Measurements from ENCODE around the gene SENP1.
A peak's percentile ranks its signal among the peaks of the same experiment; 100 is the strongest.
"Not testable (repeated sequence)": the region's sequence is repeated elsewhere in the genome, so short reads cannot be mapped to it uniquely, and the experiment has no call there.

Gene SENP1

DNA sequence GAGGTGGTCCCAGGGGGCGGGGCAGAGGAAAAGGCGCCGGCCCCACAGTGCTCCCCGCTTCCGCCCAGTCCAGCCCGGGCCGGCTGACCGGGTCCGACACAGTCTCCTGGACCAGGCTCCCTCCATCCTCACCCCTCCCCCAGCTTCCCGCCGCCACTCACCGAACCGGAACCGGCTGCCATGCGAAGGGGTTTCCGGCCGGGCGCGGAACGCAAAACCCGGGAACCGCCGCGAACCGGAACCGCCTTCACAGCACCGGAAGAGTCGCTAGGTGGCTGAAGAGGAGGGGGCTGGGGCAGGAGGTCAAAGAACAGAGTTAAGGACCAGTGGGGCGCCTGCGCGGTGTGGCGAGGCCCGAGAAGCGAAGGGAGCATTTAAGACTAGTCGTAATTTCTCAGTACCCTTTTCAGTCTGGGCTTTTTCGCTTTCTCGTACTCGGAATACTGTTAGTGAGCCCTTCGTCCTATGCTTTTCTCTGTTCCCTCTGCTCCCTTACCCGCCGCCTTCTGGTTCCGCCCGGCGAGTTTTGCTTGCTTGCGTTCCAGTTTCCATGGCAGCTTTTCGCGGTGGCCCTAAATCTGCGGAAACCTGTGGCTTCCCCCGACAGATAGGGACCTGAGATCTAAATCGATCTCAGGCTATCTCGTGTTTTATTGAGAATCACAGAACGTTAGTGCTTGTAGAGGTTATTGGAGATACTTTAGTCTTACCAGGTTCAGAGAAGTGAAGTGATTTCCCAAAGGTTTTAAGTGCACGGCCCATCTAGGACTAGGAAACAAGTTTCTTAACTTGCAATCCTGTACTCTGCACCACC is at the start of gene SENP1:
TSS of gene SENP1 (minus strand) at position 213 of the 814 bp plus-strand sequence. CDS start 4,607 bp downstream, outside the sequence.
- DNase-seq (ENCODE audit: low read depth), result peak; percentile 84

DNA sequence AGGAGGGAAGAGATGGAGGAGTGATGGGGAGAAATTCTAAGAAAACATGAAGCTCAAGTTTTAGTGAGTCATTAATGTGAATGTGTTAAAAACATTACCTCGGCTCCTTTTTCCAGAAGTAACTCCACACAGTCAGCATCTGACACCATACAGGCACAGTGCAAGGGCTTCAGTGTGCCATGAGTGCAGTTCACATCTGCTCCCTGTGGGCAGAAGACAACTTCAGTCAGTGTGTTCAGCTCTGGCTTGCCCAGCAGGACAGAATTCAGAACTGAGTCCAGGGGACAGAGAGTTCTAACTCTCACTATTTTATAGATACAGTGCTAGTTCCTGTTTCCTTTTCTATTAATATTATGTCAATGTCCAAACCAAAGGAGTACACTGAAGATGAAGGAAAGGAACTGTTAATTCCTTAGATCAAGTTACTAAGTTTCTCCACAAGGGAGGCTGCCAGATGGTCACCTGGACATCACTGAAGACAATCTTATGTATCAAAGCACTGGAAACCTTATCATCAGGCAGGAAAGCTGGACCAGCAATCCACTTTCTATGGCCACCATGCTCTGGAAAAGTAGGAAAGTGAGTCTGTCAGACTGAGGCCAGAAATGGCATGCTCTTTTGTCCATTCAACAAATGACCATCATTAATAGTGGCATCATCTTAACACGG is 45.4 kb upstream of the SENP1 start:
- no peak for DNase-seq (ENCODE audit: low read depth)

DNA sequence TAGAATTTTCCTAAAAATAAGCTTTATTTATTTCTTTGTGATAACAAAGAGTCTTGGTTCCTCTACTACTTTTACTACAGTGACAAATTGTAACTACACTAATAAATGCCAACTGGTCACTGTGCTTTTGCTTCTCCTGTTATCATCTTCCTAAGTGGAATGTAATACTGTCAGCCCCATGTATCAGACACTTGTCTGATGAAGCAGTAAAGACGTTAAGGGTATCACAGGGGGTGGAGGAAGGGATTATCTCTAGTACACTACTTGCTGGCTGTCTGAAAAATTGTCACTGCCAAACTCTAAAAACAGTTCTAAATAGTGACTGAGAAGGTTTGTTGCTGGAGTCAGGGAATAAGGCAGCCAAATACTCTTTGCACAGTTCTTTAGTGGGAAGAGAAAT is 40.1 kb upstream of the SENP1 start:
- DNase-seq (ENCODE audit: low read depth), result no peak

DNA sequence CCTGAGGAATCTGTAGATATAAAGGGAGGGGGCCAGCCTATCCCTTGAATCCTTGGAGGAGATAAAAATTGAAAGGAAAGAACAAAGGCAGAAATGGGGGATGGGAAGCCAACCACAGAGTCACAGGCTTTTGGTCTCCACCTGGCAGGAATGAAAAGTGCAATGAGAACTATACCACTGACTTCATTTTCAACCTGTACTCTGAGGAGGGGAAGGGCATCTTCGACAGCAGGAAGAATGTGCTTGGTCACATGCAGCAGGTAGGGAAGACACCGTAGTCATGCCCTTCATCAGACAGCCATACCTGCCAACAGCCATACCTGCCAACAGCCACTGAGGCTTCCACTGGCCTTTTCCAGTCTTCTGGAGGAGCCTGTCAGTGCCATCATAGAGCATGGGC is 38.0 kb upstream of the SENP1 start:
- DNase-seq (ENCODE audit: low read depth), result no peak

DNA sequence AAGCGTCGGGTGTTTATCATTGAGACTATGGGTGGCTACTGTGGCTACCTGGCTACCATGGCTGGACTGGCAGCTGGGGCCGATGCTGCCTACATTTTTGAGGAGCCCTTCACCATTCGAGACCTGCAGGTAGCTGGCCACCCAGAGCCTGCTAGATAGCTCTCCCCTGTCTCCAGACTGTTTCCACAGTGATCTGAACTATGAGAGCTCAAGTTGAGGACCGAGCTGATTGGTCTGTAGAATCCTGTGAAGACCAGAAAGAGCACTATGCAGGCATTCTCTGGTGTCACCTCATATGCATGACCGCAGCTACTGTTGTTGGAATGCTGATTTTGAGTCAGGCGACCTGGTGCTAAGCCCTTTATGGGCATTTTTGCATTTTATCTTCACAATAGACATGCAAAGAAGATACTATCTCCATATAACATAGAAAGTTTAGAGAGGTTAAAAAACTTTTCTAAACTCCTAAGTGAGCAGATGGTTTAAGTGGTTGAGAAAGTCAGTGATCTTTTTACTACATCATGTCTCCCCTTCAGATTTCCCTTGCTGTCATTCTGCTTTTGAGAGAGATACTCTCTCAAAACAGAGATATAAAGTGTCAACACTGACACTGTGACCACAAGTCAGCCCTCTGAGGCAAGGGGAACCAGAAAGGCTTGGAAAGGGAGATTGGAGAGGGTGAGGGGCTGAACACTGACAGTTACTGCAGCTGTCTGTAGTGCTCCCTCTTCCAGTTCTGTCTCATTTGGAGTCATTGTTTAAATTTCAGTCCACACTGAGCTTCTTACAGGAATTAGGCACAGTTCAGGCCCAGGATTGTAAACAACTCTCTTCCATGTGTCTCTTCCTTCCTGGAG is 37.2 kb upstream of the SENP1 start:
- no peak for DNase-seq (ENCODE audit: low read depth)

DNA sequence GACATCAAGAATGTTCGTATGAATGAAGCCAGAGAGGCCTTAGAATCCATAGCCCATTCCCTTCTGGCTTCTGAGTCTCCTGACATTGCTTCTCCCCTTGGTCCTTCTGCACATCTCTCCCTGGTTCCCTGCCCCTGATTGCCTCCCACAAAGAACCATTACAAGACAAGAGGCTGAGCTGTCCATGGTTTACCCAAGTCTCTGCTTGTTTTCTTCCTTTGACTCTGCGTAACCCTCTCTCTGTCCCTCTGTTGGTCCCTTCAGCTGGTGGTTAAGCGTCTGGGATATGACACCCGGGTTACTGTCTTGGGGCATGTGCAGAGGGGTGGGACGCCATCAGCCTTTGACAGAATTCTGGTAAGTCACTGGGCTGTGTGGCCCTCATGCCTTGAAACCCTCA is 29.1 kb upstream of the SENP1 start:
- DNase-seq (ENCODE audit: low read depth), result no peak

DNA sequence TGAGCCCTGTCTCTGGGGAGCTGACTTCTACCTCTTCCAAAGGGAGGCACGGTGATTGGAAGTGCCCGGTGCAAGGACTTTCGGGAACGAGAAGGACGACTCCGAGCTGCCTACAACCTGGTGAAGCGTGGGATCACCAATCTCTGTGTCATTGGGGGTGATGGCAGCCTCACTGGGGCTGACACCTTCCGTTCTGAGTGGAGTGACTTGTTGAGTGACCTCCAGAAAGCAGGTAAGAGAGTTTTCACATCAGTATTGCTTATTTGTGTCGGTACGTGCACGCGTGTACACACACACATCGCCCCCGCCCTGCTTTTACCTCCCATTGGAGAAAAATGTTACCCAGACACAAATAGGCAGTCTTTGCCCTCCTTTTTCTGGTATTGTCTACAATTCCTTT is 26.9 kb upstream of the SENP1 start:
- DNase-seq (ENCODE audit: low read depth), result no peak

DNA sequence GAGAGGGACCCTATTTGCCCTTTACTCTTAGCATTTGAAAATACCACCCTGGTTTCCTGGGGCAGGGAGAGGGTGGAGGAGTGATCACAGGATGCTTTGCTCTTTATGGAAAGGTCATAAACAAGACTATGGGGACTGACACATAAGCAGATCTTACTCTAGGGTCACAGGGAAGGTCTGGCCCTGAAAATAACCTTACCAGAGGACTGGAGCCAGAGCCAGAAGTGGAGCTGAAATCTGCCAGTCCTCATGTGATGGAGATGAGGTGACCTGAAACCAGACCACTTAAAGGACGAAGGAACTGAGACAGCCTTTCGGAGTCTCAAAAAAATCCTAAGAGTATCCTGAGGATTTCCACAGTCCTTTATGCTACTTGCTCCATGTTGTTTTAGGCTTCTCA is 25.6 kb upstream of the SENP1 start:
- no peak for DNase-seq (ENCODE audit: low read depth)

DNA sequence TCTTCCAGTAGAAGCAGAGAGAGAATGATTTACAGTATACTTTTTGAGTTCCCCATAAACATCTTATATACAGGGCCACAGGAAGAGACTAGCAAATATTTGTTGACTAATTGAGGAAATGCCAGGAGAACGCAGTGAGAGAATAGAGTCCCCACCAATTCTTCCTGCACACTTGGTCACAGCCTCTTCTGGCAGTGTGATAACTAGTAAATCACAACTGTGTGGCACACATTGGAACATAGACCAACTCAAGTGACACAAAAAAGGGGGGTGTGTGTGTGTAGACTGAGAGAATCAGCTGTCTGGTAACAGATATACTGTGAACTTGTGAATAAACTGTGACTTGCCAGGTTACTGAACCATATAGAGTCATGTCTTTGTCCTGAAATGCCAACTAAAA is 23.5 kb upstream of the SENP1 start:
- DNase-seq (ENCODE audit: low read depth), result no peak

DNA sequence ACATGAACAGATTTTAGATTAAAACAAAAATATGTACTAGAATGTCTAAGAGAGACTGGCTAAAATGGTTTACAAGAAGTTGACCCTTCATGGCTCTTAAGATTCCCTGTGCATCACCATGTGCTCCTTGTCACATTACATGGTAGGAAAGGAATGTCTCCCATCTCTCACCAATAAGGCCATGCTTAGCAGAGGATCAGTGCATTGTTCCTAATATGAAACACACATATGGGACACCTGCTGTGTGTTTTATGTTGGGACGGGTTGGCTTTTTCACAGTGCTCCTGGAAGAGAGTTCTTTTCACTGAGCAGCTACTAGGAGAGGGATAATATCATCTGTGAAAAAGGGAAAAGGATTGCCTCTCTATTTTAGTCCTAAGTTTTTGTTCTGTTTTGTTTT is 22.9 kb upstream of the SENP1 start:
- no peak for DNase-seq (ENCODE audit: low read depth)

DNA sequence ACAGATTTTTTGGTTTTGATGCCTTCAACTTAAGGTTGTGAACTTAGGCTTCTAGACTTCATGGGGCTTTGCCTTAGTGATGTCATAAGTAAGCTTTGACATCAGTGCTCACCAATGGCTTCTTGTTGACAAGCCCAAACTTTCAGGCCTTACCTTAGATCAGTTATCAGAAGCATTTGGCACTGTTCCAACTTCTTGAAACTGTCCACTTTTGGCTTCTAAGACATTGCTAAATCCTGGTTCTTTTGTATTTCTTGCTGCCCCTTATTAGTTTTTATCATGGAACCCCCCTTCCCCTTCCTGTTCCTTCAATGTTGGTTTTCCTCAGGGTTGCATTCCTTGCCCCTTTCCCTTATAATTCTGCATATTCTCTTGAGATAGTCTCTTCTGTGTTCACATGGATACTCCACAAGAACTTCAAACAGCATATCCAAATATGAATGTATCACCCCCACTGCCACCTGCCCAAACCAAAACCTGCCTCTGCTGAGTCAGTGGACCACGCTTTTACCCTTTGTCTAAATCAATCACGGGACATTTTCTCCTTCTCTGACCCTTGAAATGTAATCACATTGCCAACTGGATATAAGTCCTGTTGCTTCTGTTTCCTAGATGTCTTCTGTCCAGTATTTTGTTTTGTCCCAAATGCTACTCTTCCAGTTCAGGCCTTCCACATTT is 21.2 kb upstream of the SENP1 start:
- no peak for DNase-seq (ENCODE audit: low read depth)

DNA sequence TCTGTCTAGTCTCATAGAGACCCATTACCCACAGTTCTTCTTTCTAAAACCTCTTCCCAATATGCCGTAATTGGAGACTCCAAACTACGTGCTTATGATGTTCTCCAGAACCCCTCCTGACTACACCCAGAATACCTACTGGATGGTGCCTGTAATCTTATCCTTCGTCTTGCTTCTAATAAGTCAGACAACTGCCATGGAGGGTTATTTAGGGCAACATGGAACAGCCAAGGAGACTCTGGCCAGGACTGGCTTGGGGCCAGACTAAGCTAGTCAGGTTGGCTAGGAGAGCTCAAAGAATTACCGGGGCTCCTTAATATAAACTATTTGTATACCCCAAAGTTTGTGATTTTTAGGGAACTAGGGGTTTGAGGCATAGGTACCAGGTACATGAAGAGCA is 20.1 kb upstream of the SENP1 start:
- no peak for DNase-seq (ENCODE audit: low read depth)

DNA sequence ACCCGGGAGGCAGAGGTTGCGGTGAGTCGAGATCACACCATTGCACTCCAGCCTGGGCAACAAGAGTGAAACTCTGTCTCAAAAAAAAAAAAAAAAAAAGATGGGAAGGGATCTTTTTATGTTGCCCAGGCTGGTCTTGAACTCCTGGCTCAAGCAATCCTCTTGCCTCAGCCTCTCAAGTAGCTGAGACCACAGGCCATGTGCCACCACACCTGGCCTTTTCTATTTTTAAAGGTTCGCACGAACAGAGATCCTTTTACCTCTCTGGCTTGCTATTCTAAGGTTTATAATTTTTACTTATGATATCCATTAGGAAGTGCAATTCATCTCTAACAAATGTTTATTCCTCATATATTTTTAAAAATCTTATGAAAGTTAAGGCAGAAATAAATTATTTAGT is 19.7 kb upstream of the SENP1 start:
- not testable (repeated sequence) for DNase-seq (ENCODE audit: low read depth)

DNA sequence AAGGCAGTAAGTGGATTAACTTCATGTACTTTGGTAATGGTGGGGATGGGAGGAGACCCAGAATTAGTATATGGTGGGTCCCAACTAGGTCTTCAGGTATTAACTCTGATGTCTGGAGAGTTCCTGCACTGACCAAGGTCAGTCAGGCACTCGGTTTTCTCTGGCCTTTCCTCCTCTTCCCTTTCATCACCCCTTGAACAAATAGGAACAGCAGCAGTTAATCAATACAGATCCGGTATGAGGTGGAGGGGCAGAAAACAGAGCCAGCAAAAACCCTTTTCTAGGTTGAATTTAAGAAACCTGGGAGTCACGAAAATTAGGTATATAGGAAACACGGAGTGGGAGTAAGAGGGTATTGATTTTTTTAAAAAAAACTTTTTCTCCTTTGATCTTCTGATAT is 17.3 kb upstream of the SENP1 start:
- no peak for DNase-seq (ENCODE audit: low read depth)

DNA sequence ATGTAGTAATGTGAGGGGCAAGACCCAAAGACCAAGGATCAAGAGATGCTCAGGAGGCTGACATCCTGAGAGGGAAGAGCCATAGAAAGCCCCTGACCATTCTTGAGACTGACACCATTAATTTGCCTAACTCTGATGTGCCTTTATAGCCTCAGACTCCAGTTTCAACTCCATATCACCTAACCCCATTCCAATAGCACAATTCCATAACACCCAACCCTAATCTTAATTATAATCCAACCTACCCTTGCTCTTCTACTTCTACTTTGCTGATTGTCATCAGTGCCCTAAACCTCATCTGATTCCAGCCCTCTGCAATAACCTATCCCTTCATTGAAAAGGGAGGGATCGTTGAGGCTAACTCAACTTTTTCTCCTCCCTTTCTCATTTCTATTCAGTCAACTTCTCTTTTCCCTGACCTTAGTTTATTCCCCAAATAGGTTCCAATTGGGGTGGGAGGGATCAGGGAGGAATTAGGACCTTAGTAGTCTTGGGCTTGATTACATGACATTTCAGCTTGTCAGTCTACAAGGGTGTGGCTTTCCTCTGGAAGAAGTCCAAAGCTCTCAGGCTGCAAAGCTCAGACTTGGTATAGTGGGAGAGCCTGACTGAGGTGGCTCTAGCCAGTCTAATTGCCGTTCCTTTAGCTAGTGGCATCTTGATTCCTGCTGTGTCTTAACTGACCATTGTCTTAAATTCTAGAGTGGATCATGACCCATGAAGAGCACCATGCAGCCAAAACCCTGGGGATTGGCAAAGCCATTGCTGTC is 16.4 kb upstream of the SENP1 start:
- no peak for DNase-seq (ENCODE audit: low read depth)

DNA sequence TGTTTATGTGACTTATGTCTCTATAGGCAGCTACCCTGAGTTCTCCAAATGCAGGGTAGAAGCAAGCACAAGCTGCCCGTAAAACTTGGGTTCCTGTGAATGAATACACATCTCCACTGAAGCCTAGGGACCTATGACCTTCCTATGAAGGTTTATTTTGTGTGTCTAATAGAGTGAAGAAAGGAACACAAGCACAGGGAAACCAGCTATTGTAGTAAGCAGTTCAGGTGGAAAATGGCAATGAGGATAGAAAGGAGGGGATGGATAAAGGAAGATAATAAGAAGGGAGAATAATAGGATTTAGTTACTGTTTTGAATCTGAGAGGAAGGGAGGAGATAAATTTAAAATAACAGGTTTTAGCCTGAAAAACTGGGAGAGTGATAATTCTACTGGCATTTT is 15.6 kb upstream of the SENP1 start:
- DNase-seq (ENCODE audit: low read depth), result no peak

DNA sequence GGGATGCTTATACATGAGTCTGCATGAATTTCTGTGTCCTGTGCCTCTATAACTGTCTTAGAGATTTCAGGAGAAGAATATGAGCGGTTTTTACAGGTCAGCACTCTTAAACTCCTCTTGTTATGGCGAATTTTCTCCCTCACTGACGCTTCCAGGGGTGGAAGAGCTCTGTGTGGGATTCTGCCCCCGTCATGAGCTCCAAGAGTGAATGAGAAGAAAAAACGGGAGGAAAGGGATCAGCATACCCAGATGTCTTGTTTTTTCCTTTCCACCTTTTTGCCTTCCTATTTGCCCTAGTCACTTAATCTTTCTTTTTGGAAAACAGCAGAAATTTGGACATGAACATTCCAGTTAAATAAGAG is 13.9 kb upstream of the SENP1 start:
- DNase-seq (ENCODE audit: low read depth), result no peak

DNA sequence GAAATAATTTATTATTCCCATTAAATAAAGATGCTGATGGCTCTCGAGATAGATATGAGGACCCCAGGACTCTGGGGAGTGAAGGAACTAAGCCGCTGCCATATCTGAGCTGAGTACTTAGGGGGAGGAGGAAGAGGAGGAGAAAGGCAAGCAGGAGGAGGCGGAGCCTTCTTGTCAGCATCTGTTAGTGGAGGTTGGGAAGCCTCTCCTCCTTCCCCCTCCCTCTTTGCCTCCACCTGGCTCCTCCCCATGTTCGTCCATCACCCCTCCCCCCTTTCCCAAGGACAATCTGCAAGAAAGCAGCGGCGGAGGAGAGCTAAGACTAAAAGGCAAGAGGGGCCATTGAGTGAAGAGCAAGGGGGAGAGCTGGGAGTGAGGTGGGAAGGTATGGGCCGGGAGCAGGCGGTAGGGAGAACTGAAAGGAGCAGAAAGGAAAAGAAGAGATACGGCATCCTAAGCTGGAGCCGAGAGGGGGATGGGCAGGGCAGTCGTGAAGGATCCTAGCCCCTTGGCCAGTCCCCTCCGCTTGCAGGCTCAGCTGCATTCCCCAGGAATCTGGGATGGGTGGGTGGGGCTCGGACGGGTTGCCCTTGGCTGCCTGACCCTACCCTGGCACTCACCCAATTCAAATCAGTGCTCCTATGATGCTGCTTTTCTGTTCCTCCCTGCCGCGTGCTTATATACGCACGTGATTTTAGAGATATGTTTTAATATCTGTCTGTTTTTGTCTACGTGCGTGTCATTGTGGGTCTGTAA is 13.4 kb upstream of the SENP1 start, which contains the start of gene PFKM:
TSS of gene PFKM (plus strand) at position 287 of the 756 bp plus-strand sequence. CDS start 3,411 bp downstream, outside the sequence.
- DNase-seq (ENCODE audit: low read depth), result peak; percentile 32

DNA sequence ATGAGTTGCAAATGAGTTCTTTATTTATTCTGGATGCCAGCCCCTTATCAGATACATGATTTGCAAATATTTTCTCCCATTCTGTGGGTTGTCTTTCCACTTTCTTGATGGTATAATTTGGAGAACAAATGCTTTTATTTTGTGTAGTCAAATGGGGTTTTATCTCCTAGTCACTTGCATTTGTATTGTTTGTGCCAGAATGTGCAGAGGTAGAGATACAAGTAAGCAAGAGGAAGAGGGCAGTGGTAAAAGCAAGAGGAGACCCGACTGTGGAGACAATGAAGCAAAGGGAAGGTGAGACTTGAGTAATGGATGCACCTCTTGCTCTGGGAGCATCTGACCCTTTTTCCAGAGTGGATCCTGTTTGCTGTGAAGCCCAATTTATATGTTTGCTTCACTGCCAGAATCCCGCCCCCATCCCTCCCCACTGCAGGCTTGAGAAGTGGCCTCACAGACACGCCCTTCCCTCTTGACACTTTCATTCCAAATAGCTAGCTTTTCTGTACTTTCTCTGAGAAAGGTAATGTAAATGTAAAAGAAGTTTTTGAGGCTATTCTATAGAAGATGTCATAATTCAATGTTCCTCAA is 12.5 kb upstream of the SENP1 start:
- DNase-seq (ENCODE audit: low read depth), result no peak

DNA sequence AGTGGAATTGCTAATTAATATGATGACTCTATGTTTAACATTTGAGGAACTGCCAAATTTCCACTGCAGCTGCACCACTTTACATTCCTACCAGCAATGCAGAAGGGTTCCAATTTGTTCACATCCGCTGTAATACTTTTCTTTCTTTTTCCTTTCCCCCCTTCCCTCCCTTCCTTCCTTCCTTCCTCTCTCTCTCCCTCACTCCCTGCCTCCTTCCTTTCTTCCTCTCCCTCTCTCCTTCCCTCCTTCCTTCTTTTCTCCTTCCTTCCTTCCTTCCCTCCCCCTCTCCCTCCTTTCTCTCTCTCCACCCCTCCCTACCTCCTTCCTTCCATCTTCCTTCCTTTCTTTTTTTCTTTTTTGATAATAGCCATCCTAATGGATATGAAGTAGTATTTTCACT is 10.1 kb upstream of the SENP1 start:
- no peak for DNase-seq (ENCODE audit: low read depth)

All from stimulated activated CD8-positive, alpha-beta memory T cell treated with anti-CD3 and anti-CD28 coated beads, Interleukin-12 subunit alpha, Interleukin-12 subunit beta, amount 100 ng/mL, for 1 hour (primary cell).